Activated CD4-positive, CD25-positive, alpha-beta regulatory T cell treated with anti-CD3 and anti-CD28 coated beads, Interleukin-2, amount 50 U/mL, for 72 hours (primary cell): Measurements from ENCODE around the gene KCNK10.
"Not testable (repeated sequence)": the region's sequence is repeated elsewhere in the genome, so short reads cannot be mapped to it uniquely, and the experiment has no call there.

Source experiments
- DNase-seq: peaks from one replicate; pipeline ENCODE4 v3.0.0; 2021

The KCNK10 gene

GRCh38 chr14:88269806-88270420, 53.2 kb downstream of the KCNK10 start:
- no peak for DNase-seq

DNA sequence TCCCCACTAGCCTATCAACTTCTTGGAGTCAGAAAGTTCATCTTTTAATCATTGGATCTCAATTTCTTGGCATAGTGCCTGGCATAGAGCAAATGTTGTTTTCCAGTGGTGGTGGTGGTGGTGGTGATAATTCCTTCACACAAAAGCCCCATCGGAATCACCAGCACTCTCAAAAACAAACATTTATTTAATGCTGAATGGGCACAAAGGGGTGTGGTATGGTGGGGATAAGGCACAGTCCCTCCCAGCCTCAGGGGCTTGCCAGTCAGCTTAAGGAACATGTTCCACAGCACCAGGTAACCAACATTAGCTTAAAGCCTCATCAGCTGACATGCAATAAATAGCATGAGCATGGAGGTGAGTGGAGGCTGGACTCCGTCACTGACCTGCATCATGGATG, 56.6 kb downstream of the KCNK10 start:
- no peak for DNase-seq

DNA sequence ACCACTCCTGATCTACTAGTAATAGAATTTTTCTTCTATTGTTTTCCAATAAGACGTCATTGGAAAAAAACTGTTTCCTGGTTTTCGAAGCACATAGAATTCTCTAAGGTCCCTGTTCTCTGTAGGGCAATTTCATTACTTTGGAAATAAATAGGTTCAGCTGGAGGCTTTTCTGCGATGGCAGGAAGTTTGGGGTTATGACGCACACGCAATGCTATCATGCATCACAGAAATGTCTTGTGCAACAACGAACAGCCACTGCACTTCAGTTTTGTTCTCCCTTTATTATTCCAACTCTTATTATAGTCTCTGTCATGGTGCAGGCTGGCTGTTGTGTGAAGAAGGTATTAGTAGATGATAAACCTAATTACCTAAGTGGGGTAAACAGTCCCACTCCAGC, 59.0 kb downstream of the KCNK10 start:
- DNase-seq: no peak

DNA sequence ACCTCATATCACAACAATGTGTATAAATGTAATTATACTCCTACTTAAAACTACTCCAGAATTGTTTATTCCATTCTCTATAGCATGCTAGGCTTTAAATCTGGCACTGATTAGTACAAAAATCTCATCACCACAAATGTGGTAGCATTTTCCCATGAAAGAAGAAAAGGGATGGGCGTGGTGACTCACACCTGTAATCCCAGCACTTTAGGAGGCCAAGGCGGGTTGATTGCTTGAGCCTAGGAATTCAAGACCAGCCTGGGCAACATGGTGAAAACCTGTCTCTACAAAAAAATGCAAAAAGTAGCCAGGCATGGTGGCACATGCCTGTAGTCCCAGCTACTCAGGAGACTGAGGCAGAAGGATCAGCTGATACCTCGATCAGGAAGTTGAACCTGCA, 61.8 kb downstream of the KCNK10 start:
- not testable (repeated sequence) for DNase-seq

GRCh38 chr14:88258021-88258420, 65.0 kb downstream of the KCNK10 start:
- no peak for DNase-seq

- no peak for DNase-seq
Measured at GRCh38 chr14:88256997-88257950, 65.8 kb downstream of the KCNK10 start.

DNA sequence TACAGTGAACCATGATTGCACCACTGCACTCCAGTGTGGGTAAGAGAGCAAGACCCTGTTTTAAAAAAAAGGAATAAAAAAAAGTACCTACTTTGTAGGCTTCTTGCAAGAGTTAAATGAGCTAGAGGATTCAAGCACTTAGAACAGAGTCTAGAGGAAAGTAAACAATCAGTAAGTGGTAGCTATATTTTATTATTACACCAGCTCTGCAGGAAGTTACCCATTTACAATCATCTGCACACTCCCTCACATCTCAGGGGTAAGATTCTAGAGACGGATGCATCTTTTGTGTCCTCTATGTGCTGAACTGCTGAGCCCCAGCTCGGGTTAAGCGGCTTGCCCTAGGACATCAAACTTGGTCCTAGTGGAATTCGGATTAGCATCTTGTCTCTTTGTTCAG, 67.3 kb downstream of the KCNK10 start:
- no peak for DNase-seq

DNA sequence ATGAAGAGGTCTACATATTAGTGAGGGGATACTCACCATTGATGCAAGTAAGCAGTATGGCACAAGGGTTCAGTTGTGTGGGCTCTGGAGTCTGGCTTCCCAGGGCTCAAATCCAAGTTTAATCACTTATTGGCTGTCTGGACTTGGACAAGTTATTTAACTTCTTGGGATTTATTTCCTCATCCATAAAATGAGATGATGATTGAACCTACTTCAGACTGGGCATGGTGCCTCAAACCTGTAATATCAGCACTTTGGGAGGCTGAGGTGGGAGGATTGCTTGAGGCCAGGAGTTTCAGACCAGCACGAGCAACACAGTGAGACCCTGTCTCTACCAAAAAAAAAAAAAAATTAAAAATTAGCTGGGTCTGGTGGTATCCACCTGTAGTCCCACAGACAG, 67.9 kb downstream of the KCNK10 start:
- no peak for DNase-seq

DNA sequence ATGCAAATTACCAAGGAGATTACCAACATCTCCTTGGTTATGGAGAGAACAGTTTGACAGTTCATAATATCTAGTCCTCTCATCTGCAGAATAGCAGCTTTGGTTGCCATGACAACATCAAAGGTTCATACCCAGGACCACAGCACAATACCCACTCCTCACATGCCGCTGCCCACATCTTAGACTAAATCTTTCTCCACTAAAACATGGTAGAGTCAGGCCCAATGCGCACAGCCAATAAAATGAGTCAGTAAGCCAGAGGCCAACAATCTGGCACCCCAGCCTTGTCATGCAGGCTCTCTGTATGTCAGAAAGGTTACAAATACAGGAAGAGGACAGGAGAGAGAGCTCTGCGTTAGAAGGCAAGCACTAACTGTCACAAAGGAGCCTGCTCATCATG, 70.6 kb downstream of the KCNK10 start:
- DNase-seq: no peak

DNA sequence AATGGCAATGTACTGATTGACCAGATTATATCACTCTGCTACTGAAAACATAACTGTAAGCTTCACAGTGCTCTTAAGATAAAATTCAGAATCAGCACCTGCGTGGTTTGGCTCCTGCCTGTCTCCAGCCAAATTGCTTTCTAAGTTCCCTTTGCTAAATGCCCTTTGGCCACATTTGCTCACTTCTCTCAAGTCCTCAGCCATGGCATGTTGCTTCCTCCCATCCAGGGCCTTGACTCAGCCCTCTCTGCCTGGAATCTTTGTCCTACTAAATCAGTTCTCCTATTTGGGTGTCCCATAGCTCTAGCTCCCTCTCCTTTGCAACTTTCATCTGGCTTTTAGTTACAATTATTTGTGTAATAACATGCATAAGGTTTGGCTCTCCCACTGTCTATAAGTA, 71.4 kb downstream of the KCNK10 start:
- no peak for DNase-seq

GRCh38 chr14:88249266-88249665, 73.8 kb downstream of the KCNK10 start:
- DNase-seq: no peak

DNA sequence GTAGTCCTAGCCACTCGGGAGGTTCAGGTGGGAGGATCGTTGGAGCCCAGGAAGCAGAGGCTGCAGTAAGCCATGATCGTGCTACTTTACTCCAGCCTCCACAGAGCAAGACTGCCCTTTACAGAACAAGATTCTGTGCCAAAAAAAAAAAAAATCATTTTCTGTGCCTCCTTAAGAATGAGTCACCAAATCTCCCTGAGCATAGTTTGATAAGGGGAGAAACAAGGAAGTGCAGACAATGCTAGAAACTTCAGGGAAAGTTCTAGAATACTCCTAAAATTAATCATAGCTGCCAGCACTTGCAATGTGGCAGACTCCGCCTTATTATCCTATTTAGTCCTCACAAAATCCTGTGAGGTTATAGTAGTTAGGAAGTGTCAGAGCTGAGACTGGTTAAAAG, 74.5 kb downstream of the KCNK10 start:
- DNase-seq: no peak

DNA sequence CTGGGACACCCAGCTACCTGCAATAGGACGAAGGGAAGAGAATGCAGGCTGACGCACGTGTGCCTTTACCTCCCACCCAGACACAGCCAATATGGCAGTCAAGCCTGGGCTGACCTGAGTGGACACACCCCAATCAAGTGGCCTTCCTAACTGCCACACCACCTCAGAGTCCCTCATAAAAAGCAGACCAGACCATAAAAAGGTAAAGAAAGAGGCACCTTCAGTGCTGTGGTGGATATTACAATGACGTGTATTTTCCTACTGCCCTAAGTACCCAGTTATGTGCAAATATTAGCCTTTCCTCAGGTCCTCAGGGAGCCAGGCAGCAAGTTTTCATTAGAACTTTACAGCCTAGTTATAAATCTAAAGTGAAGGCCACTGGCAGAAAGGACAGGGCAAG, 75.8 kb downstream of the KCNK10 start:
- no peak for DNase-seq

DNA sequence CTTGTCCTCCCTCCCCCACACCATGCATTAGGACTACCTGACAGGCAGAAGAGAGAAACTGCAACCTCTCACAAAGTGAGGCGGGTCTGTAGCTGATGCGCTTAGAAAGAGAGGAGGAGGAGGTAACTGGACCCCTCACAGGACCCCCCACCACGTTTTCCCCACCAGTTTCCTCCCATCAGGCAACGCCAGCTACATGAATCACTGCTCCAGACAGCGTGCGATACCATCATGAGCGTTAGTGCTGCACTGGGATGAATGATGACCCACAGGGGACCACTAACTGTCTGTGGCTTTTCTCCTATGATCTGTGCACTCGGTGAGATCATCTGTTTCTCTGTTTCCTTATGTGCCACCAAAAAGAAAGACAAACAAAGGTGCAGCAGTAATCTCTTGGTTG, 77.7 kb downstream of the KCNK10 start:
- no peak for DNase-seq

DNA sequence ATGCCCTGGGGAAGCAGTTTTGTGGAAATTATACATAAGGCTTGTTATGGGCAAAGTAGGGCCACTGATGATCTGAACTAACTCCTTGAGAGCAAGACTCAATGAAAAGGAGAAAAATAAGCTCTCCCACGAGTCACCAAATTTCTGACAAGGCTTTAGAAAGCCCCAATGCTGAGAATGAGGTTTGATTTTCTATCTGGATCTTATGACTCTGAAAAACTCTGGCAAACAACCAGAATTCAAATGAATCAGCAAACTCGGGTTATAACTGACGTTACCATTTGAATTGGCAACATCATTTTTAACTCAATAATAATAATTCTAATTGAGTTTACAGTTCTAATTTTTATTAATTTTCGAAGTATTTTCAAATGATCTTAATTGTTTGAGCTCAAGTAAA, 79.1 kb downstream of the KCNK10 start:
- no peak for DNase-seq

- DNase-seq: no peak
Measured at GRCh38 chr14:88242446-88242845, 80.6 kb downstream of the KCNK10 start.

- no peak for DNase-seq
Measured at GRCh38 chr14:88241810-88242209, 81.3 kb downstream of the KCNK10 start.

DNA sequence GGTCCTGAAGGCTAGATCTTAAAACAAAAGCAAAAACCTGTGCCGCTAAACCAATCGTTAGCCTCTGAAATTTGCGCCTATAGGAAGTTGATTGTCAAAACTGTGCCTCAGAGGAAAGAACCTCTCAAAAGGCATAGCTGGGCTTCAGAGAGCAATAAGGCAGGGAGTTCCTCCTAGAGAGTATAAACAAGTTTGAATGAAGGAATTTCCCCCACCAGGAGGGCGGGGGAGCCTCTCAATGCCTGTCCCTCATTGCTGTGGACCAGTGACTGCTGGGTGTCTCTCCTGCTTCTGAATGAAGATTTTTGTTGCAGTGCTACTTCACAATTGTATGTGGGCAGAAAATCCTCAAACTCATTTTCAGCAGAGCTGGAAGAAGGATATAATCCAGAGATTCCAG, 88.6 kb downstream of the KCNK10 start:
- no peak for DNase-seq

GRCh38 chr14:88233915-88234314, 89.2 kb downstream of the KCNK10 start:
- no peak for DNase-seq

- DNase-seq: no peak
Measured at GRCh38 chr14:88232771-88233170, 90.3 kb downstream of the KCNK10 start.

- DNase-seq: no peak
Measured at GRCh38 chr14:88231603-88232002, 91.5 kb downstream of the KCNK10 start.

- no peak for DNase-seq
Measured at GRCh38 chr14:88229428-88229827, 93.6 kb downstream of the KCNK10 start.

- DNase-seq: no peak
Measured at GRCh38 chr14:88228522-88229236, 94.4 kb downstream of the KCNK10 start.

GRCh38 chr14:88227693-88228092, 95.4 kb downstream of the KCNK10 start:
- DNase-seq: no peak
